Measurements from ENCODE around the gene COPZ1.

The COPZ1 gene

DNA sequence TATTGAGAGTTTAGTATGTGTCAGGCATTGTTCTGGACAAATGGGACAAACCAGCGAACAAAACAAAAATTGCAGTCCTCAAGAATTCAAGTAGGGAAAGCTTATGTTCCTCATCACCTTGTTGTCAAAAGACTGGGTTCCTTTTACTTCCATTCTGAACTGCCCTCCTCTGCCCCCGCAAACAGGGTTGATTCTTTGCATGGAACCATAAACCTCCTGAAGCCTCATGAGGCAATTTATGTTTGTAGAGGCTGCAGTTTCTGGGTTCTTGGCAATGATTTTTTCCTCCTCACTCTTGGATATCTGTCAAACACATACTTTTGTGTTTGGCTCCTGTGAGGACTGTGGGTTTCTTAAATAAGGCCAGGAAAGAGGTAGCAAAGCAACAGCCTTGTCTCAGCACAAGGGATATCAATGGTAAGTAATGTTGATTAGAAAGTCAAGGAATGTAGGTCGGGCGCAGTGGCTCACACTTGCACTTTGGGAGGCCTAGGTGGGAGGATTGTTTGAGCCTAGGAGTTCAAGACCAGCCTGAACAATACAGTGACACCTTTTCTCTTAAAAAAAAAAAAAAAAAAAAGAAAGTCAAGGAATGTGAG, 13.9 kb downstream of the COPZ1 start:
- no peaks in the 10 kb centered on the region for H3K27me3 ChIP-seq (replicated peaks; ENCODE audit: control insufficient read depth, insufficient read depth, low read length)
- DNase-seq (ENCODE audit: extremely low read depth, insufficient read length): no peak
- TF ChIP-seq, protein P1, sequence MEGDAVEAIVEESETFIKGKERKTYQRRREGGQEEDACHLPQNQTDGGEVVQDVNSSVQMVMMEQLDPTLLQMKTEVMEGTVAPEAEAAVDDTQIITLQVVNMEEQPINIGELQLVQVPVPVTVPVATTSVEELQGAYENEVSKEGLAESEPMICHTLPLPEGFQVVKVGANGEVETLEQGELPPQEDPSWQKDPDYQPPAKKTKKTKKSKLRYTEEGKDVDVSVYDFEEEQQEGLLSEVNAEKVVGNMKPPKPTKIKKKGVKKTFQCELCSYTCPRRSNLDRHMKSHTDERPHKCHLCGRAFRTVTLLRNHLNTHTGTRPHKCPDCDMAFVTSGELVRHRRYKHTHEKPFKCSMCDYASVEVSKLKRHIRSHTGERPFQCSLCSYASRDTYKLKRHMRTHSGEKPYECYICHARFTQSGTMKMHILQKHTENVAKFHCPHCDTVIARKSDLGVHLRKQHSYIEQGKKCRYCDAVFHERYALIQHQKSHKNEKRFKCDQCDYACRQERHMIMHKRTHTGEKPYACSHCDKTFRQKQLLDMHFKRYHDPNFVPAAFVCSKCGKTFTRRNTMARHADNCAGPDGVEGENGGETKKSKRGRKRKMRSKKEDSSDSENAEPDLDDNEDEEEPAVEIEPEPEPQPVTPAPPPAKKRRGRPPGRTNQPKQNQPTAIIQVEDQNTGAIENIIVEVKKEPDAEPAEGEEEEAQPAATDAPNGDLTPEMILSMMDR (IDR thresholded peaks at IDR 0.05; ENCODE audit: insufficient read depth, low read length, poor library complexity, severe bottlenecking): no peak
- peaks cover 9% of the 10 kb centered on the region for H3K36me3 ChIP-seq (ENCODE audit: control insufficient read depth, insufficient read depth, low read length)
- H3K4me3 ChIP-seq (replicated peaks; ENCODE audit: low read depth, low read length): no peak overlapping the region

DNA sequence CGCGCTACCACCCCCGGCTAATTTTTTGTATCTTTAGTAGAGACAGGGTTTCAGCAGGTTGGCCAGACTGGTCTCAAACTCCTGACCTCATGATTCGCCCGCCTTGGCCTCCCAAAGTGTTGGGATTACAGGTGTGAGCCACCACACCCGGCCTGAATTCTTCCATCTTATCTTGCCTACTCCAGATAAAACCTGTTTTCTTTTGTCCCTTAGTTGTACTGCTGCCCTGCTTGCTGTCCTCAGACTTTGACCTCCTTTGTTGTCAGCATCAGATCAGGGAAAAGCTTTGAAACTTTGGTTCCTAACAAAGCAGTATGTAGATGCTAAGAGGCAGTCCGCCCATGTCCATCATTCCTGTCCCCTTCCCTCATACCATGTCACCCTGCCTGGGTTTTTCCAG, 15.9 kb downstream of the COPZ1 start:
- no peaks in the 10 kb centered on the region for H3K27me3 ChIP-seq (replicated peaks; ENCODE audit: control insufficient read depth, insufficient read depth, low read length)
- H3K36me3 ChIP-seq (ENCODE audit: control insufficient read depth, insufficient read depth, low read length): peaks cover 11% of the 10 kb centered on the region
- no peak for DNase-seq (ENCODE audit: extremely low read depth, insufficient read length)
- H3K4me3 ChIP-seq (replicated peaks; ENCODE audit: low read depth, low read length): no peak overlapping the region
- TF ChIP-seq, protein P1 (IDR thresholded peaks at IDR 0.05; ENCODE audit: insufficient read depth, low read length, poor library complexity, severe bottlenecking): no peak

DNA sequence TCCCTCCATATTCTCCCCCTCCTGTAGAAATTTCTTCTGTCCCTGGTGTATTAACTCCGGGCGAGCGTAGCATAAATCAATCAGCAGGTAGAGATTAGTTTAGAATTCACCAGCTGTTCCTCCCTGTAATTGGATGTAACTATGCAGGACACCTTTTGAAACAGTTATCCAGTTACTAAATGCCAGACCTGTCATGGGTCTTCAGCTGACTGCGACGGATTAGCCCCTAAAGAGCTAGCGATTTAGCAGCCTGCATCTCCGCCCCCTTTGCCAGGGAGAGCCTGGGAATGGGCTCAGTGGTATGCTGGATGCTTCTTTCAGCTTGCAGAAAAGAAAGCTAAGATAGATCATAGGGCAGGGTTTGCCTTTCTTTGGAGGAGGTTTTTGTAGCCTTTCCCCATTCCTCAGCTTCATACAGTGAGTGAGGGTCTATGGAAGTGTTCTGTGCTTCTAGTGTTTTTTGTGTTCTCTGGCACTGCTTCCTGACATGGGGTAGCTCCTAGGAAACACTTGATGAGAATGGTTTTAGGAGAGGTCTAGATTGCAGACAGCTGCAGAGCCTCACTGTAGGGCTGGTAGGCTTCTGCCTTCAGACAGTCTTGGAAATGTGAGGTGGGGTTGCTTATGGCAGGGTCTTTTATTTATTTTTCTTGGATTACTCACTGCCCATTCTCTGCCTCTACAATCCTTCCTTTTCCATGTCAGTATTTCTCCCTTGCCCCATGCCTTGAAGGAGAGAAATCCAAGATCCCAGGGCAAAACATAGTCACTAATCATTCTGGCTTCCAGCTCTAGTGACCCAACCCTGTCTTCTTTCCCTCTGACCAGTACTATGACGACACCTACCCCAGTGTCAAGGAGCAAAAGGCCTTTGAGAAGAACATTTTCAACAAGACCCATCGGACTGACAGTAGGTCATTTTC, 16.7 kb downstream of the COPZ1 start:
- Histone ChIP-seq H3K27me3 (replicated peaks; ENCODE audit: control insufficient read depth, insufficient read depth, low read length) (no peaks in the 10 kb centered on the region), H3K36me3 (ENCODE audit: control insufficient read depth, insufficient read depth, low read length) (peaks cover 11% of the 10 kb centered on the region), H3K4me3 (replicated peaks; ENCODE audit: low read depth, low read length) (no peak overlapping the region)
- TF ChIP-seq, protein P1 (IDR thresholded peaks at IDR 0.05; ENCODE audit: insufficient read depth, low read length, poor library complexity, severe bottlenecking): no peak
- DNase-seq (ENCODE audit: extremely low read depth, insufficient read length): no peak

DNA sequence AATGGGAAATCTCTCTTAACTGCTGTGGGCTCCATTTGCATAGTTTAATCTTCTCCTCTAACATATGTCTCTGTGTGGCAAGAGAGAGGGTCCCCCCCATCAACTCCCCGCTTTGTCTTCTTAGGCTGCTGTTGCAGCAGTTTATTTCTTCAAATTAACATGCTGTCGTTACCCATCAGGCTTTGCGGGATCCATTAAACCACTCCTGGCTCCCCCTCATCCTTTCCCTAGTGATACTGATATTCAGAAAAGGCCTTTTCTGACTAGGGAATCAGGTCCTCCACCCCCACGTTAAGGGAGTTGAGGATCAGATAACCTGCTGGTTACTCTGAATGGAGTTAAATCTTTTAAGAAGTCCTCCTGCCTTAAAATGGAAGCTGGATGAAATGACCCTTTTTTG, 24.1 kb downstream of the COPZ1 start:
- no peaks in the 10 kb centered on the region for H3K27me3 ChIP-seq (replicated peaks; ENCODE audit: control insufficient read depth, insufficient read depth, low read length)
- H3K4me3 ChIP-seq (replicated peaks; ENCODE audit: low read depth, low read length): no peak overlapping the region
- TF ChIP-seq, protein P1 (IDR thresholded peaks at IDR 0.05; ENCODE audit: insufficient read depth, low read length, poor library complexity, severe bottlenecking): no peak
- no peak for DNase-seq (ENCODE audit: extremely low read depth, insufficient read length)
- peaks cover 12% of the 10 kb centered on the region for H3K36me3 ChIP-seq (ENCODE audit: control insufficient read depth, insufficient read depth, low read length)

DNA sequence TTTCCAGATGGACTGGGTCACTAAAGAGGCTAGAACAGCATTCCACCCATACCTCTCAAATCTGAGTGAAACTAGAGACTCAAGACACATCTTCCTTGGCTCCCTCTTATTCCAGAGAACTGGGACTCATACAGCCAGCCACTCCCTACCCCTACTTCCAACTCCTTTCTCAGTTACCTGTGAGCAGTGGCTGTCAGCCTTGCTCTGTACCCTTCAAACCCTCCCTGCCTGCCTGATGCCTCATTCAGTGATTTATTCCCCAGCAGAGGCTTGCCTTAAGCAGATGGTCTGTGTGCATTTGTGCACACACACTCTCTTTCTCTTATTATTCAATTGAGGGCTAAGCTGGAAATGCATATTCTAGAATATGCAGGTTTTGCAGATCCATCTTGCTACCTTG, 24.7 kb downstream of the COPZ1 start:
- TF ChIP-seq, protein P1 (IDR thresholded peaks at IDR 0.05; ENCODE audit: insufficient read depth, low read length, poor library complexity, severe bottlenecking): no peak
- Histone ChIP-seq H3K27me3 (replicated peaks; ENCODE audit: control insufficient read depth, insufficient read depth, low read length) (no peaks in the 10 kb centered on the region), H3K36me3 (ENCODE audit: control insufficient read depth, insufficient read depth, low read length) (peaks cover 12% of the 10 kb centered on the region), H3K4me3 (replicated peaks; ENCODE audit: low read depth, low read length) (no peak overlapping the region)
- no peak for DNase-seq (ENCODE audit: extremely low read depth, insufficient read length)

All from GM06990 (cell line).